Ishikawa (cell line): Measurements from ENCODE around the gene SNX4.
A peak's percentile ranks its signal among the peaks of the same experiment; 100 is the strongest.

Experiments used
- CEBPB ChIP-seq: IDR thresholded peaks from 2 replicates; pipeline ENCODE4 v1.6.1; 2012
- CREB1 ChIP-seq: IDR thresholded peaks from 2 replicates; pipeline ENCODE4 v1.6.1; 2012; ENCODE audit warnings: low read depth
- EGR1 ChIP-seq: IDR thresholded peaks from 2 replicates; pipeline ENCODE4 v1.6.1; 2012
- EP300 ChIP-seq: IDR thresholded peaks from 2 replicates; pipeline ENCODE4 v1.6.1; 2012; ENCODE audit warnings: borderline replicate concordance
- FOXM1 ChIP-seq: IDR thresholded peaks from 2 replicates; pipeline ENCODE4 v1.6.1; 2012; ENCODE audit warnings: low read depth, borderline replicate concordance
- MAX ChIP-seq: IDR thresholded peaks from 2 replicates; pipeline ENCODE4 v1.6.1; 2012
- NFIC ChIP-seq: IDR thresholded peaks from 2 replicates; pipeline ENCODE4 v1.6.1; 2012
- RAD21 ChIP-seq: IDR thresholded peaks from 2 replicates; pipeline ENCODE4 v1.6.1; 2012; ENCODE audit warnings: low read depth
- TAF1 ChIP-seq: IDR thresholded peaks from 2 replicates; pipeline ENCODE4 v1.6.1; 2012; ENCODE audit warnings: low read depth, mild to moderate bottlenecking
- TCF12 ChIP-seq: IDR thresholded peaks from 2 replicates; pipeline ENCODE4 v1.6.1; 2012; ENCODE audit warnings: low read depth
- TEAD4 ChIP-seq: IDR thresholded peaks from 2 replicates; pipeline ENCODE4 v1.6.1; 2012
- USF1 ChIP-seq: IDR thresholded peaks from 2 replicates; pipeline ENCODE4 v1.6.1; 2012
- YY1 ChIP-seq: IDR thresholded peaks from 2 replicates; pipeline ENCODE4 v1.6.1; 2012; ENCODE audit warnings: low read depth
- ZBTB7A ChIP-seq: IDR thresholded peaks from 2 replicates; pipeline ENCODE4 v1.6.1; 2012; ENCODE audit warnings: low read depth
- TF ChIP-seq, protein P1 (sequence below): IDR thresholded peaks from 2 replicates; pipeline ENCODE4 v1.6.1; 2012; ENCODE audit warnings: low read depth, mild to moderate bottlenecking

The SNX4 gene

GRCh38 chr3:125403789-125404188, 116.2 kb downstream of the SNX4 start:
- no peak for TF ChIP-seq TAF1

- TF ChIP-seq EGR1 (no peak), MAX (no peak), RAD21 (no peak), YY1 (no peak), CEBPB (no peak), TCF12 (no peak), TAF1 (no peak), USF1 (no peak), CREB1 (no peak)
- TF ChIP-seq, protein P1, sequence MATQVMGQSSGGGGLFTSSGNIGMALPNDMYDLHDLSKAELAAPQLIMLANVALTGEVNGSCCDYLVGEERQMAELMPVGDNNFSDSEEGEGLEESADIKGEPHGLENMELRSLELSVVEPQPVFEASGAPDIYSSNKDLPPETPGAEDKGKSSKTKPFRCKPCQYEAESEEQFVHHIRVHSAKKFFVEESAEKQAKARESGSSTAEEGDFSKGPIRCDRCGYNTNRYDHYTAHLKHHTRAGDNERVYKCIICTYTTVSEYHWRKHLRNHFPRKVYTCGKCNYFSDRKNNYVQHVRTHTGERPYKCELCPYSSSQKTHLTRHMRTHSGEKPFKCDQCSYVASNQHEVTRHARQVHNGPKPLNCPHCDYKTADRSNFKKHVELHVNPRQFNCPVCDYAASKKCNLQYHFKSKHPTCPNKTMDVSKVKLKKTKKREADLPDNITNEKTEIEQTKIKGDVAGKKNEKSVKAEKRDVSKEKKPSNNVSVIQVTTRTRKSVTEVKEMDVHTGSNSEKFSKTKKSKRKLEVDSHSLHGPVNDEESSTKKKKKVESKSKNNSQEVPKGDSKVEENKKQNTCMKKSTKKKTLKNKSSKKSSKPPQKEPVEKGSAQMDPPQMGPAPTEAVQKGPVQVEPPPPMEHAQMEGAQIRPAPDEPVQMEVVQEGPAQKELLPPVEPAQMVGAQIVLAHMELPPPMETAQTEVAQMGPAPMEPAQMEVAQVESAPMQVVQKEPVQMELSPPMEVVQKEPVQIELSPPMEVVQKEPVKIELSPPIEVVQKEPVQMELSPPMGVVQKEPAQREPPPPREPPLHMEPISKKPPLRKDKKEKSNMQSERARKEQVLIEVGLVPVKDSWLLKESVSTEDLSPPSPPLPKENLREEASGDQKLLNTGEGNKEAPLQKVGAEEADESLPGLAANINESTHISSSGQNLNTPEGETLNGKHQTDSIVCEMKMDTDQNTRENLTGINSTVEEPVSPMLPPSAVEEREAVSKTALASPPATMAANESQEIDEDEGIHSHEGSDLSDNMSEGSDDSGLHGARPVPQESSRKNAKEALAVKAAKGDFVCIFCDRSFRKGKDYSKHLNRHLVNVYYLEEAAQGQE: no peak
Measured at GRCh38 chr3:125402639-125403038, 117.4 kb downstream of the SNX4 start.

DNA sequence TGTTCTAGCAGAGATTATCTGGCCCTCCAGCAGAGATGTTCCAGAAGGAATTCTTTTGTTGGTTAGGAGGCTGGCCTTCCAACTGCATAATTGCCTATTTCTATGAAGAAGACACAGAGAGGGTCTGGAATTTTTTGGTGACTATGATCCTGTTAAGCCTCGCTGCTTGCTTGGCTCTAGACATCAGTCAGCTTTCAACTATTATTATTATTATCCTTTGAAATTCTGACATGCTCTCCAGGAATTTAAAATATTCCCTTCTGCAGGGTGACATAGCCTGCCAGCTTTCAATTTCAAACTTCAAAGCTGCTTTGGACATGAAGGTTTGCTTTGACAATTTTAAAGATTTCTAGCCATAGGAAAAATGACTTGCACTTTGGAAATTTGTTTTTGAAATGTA, 118.6 kb downstream of the SNX4 start:
- TF ChIP-seq CEBPB (no peak), TEAD4 (peak; percentile 63)

DNA sequence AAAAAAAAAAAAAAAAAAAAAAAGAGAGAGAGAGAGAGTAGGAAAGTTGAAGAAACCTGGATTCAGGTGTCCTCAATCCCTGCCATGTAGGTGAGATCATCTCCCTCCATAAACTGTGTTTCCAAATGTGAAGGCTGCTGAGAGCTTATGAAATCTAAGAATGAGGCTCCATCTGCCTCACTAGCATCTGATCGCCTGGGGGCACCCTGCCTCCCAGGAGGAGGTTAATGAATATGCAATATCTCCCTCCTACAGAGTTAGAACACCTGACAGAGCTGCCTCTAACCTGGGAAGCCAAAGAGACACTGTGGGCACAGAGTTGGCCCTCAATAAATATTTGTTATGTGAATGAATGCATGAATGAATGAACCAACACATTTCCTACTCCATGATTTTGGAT, 121.0 kb downstream of the SNX4 start:
- TF ChIP-seq TAF1 (no peak), EP300 (no peak), YY1 (no peak), NFIC (no peak), MAX (no peak), ZBTB7A (no peak), TCF12 (no peak), EGR1 (no peak), RAD21 (no peak), CEBPB (no peak), USF1 (no peak), FOXM1 (no peak), TEAD4 (no peak), CREB1 (no peak)
- TF ChIP-seq, protein P1: no peak
